LNCaP clone FGC (cell line): ENCODE results near the gene LEKR1.

ENCODE experiments used
- DNase-seq: peaks from one replicate; pipeline ENCODE4 v3.0.0-alpha.2; 2011; ENCODE audit warnings: low read depth
- H3K4me3 ChIP-seq: 2 replicates; pipeline ENCODE4 v1.5.1; 2011; ENCODE audit warnings: mild to moderate bottlenecking, low read depth, low read length, control low read depth
- CTCF ChIP-seq: IDR thresholded peaks from 2 replicates; pipeline ENCODE4 v1.5.1; 2012; ENCODE audit warnings: mild to moderate bottlenecking; ENCODE audit not compliant: control insufficient read depth, insufficient read depth; ENCODE audit errors: extremely low read depth

The LEKR1 gene

GRCh38 chr3:157074490-157074889 is 248.3 kb downstream of the LEKR1 start:
- no peak for DNase-seq
- TF ChIP-seq CTCF: no peak
- no peak overlapping the region for H3K4me3 ChIP-seq

GRCh38 chr3:157074981-157075380 is 248.8 kb downstream of the LEKR1 start:
- TF ChIP-seq CTCF: no peak
- DNase-seq: no peak
- H3K4me3 ChIP-seq: no peak overlapping the region

GRCh38 chr3:157075693-157076420 is 249.7 kb downstream of the LEKR1 start:
- DNase-seq: peak; percentile 48
- no peak overlapping the region for H3K4me3 ChIP-seq
- TF ChIP-seq CTCF: no peak

- H3K4me3 ChIP-seq: no peak overlapping the region
- 0 out of 2 replicates have a peak, but pooled peaks have one; percentile 12 for TF ChIP-seq CTCF
- DNase-seq: no peak
These were observed 251.4 kb downstream of the LEKR1 start for GRCh38 chr3:157077565-157077991.

- DNase-seq: no peak
- H3K4me3 ChIP-seq: no peak overlapping the region
- TF ChIP-seq CTCF: no peak
These were observed 252.1 kb downstream of the LEKR1 start for GRCh38 chr3:157078131-157078810.

- H3K4me3 ChIP-seq: no peak overlapping the region
- no peak for DNase-seq
- no peak for TF ChIP-seq CTCF
These were observed 252.6 kb downstream of the LEKR1 start for GRCh38 chr3:157078811-157079185.
